HG03565 (cell line): ENCODE data around the gene CADPS.

Experiments used
- ATAC-seq: cut with Tn5 transposase; IDR thresholded peaks from one replicate; pipeline ENCODE4 v1.9.1; 2021; ENCODE audit warnings: mild to moderate bottlenecking, moderate library complexity; ENCODE audit not compliant: unreplicated experiment

Gene CADPS

GRCh38 chr3:62873761-62874710 lies 1.2 kb downstream of the CADPS start:
- ATAC-seq: no peak

DNA sequence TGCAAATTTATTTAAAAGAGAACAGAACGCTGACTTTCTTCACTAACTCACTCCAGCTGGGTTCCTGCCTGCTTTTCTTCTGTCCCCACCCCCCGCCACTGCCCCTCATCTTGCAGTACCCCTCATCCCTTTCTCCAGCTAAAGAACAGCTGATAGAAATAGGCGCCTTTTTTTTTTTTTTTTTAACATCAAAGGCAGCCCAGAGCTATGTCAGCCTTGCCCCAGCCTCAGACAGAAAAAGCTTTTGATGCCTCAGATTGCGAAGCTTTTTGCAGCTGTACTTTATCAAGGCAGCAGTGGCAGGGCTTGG lies 1.8 kb downstream of the CADPS start:
- ATAC-seq: no peak

- no peak for ATAC-seq
These were observed 2.9 kb downstream of the CADPS start for GRCh38 chr3:62872318-62872717.

DNA sequence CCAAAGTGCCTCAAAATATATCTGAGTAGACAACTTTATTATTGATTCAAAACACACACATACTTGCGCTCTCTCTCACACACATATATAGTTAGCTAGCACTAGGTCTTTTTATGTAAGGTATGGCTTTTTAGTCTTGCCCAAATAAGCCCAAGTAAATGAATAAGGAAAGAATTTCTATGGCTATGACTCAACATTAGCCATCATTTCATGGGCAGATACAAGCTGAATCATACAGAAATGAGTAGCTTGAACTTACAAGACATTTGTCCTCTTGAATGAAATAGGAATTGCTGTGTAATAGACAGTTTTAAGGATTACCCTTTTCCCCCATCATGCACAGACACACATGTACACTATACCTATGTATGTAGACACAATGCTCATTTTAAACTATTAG lies 4.9 kb downstream of the CADPS start:
- no peak for ATAC-seq

DNA sequence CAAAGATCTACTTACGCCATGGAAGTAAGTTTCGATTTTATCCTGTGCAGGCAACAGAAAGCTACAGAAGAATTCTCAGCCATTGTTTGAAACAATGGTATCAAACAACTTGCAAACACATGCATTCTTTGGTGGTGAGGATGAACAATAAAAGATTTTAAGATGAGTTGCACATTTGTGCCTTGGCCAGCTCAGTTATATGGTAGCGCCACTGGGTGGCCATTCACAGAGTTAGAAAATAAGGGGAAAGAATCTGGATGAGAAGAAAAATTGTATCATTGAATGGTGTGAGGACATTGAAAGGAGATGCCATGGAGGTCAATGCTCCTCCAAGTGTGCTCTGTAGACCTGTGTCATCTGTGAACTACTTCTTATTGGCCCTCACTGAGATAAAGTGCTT lies 11.6 kb downstream of the CADPS start:
- no peak for ATAC-seq

DNA sequence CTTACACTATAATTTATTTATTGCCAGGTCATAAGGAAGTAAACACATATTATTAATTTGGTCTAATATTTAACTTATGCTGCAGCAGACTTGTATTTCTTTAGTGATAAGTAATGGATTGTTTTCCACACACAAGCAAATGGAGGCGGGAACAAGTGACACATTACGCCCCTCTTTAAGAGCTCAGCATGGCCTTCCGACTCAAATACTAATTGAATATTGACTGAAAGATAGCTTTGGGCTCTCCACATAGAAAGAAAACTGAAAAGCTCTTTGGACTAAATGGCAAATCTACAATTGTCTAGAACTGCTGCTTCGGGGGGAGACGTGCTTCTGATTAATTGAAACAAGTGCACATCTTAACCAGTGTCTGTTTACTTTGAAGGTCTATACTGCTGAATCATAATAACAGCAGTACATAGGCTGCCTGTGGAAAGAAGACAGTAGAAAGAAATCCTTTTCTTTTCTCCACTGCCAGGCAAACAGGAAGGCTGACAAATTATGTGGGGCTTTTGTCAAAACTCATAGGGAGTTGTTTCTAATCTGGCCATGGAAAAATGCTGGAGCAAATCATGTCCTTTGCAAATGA lies 15.9 kb downstream of the CADPS start:
- no peak for ATAC-seq

- no peak for ATAC-seq
These were observed 29.2 kb downstream of the CADPS start for GRCh38 chr3:62845996-62846395.

DNA sequence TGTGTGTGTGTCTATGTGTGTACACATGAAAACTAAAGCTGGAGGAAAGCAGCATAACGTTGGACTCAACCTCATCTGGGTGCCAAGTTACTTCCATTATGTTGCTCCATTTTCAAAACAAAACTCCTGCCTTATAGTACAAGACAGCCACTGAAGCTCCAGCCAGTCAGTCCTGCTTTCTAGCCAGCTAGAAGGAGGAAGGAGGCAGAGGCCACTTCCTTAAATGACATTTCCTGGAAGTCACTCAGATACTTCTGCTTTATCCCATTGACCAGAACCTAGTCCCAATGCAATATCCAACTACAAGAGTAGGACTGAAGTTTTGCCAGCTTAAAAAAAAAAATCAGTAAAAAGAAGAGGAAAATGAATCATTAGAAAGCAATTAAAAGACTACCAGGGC lies 31.7 kb downstream of the CADPS start:
- ATAC-seq: no peak

- no peak for ATAC-seq
These were observed 35.5 kb downstream of the CADPS start for GRCh38 chr3:62839748-62840147.

DNA sequence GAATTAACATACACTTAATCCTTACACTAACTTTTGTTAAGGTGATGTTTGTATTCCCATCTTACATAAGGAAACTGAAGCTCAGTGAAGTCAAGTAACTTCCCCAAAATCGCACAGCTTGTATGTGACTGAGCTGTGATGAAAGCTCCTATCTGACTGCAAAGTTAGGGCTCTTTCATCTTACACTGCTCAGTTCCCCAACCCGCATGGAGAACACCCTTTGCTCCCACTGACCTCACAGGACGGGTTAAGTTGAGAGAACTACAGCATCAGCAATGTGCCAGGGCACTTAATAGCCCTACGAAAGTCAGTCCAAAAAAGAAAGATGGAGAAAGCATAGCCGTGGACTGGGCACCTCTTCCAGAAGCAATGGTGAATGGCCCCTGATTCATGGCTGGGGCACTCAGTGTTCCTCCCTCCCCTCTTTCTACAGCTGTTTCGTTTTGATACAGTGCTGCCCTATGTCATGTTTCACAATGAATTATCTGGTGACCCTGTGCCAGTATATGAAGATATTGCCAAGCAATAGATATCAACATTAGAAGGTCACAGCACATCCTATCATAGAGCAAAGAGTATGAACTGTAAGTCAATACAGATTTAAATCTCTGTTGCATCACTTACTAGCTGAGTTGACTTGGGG lies 38.0 kb downstream of the CADPS start:
- no peak for ATAC-seq

GRCh38 chr3:62835554-62836236 lies 39.5 kb downstream of the CADPS start:
- peak; percentile 51 for ATAC-seq

- ATAC-seq: no peak
These were observed 41.7 kb downstream of the CADPS start for GRCh38 chr3:62833538-62833937.

- no peak for ATAC-seq
These were observed 42.7 kb downstream of the CADPS start for GRCh38 chr3:62832553-62832952.

DNA sequence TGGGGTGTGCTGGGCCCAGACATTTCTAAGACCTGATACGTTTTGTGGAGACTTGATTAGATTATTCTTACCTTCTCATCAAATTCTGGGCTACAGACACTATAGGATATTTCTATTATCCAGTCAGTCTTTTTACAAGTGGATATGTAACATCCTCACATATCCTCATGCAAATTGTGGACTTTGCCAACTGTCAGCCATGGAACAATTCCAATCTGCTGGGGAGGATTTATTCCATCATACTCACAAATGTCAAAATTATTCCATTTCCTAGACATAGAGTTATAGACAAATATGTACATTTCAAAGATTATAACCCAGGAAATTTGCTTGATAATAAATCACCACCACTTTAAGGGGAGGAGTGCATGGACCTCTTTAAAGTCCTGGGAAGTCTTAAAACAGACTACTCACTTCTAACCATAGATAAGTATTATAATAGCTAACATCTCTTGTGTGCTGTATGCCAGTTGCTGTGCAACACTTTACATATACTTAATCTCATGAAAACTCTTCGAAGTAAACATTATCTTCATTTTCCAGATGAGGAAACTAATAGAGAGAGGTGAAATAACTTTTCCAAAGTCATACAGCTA lies 44.4 kb downstream of the CADPS start:
- no peak for ATAC-seq

- no peak for ATAC-seq
These were observed 47.7 kb downstream of the CADPS start for GRCh38 chr3:62827550-62827949.

DNA sequence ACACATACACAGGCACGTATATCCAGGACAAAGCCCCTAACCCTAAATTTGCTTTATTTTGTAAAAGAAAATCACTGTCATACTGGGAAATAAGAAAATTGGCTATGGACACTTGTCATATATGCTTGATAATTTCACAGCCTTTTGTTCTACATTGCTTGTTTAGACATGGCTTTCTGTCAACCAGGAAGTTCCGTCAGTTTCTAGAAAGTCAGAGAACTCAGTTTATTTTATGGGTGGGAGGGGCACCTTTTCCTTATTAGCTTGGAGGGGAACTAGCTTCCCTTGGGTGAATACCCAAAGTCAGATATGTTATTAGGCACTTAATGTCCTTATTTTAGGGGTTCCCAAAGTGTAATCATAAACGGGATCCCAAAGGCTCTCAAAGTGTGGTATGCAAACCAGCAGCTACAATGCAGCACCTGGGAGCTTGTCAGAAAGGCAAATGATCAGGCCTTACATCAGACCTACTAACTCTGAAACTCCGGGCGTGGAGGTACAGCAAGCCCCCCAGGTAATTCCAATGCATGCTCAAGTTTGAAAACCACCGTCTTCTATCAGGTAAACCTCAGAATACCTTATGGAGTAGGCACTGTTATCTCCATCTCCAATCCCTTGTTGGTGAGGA lies 50.1 kb downstream of the CADPS start:
- no peak for ATAC-seq

DNA sequence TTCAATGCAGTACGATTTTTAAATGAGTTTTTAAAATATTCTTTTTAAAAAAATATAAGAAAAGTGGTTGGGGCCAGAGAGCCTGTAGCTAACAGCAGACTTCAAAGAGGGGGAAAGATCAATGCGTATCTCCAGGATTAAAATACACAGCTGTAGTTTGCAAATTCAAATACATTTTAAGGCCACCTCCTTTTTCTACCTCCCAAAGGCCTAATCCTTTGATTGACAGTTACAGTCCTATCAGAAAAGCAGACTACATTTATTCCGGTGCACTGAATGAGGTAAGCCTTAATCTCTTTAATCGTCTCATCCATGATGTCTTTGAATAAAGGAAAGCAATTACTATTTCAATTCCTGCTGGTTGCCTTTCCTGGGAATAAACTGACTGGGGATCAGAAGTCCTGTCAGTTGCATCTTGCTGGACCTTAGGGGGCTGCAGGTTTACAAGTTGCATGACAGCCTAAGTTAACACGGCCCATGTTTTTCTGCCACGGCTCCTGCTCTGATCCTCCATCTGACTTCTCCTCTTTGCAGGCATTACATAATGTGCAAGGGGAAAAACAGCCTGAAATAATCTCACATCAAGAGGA lies 51.7 kb downstream of the CADPS start:
- ATAC-seq: no peak

GRCh38 chr3:62822905-62823304 lies 52.3 kb downstream of the CADPS start:
- no peak for ATAC-seq

DNA sequence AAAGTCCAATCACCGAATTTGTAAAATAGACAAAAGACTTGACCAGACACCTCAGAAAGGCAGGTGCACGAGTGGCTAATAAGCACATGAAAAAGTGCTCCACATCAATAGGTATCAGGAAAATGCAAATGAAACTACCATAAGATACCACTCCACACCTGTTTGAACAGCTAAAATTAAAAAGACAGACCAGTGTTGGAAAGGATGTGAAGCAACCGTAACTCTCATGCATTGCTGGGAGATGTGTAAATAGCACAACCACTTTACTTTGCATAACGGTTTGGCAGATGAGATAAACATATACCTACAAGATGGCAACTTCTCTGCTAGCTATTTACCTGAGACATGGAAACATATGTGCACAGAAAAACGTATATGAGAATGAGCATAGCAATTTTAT lies 56.9 kb downstream of the CADPS start:
- peak; percentile 89 for ATAC-seq

- no peak for ATAC-seq
These were observed 57.5 kb downstream of the CADPS start for GRCh38 chr3:62817678-62818077.
